ENCODE results near the gene NFATC3.

Gene NFATC3

DNA sequence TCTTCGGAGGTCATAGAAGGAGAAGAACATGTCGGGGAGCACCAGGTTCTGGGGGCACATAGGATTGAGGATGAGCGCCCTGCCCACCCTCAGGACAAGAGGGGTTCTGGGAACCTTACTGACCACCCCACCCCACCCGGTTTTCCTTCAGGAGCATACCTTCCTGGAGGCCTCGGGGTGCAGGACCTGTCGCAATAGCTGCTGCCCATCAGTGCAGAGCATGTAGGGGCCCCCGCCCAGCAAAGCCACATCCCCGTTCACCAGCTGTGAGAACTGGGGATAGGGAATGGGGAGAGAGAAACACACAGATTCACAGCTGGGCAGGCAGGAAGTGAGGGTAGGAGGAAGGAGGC is 148.6 kb downstream of the NFATC3 start:
- no peak for DNase-seq

DNA sequence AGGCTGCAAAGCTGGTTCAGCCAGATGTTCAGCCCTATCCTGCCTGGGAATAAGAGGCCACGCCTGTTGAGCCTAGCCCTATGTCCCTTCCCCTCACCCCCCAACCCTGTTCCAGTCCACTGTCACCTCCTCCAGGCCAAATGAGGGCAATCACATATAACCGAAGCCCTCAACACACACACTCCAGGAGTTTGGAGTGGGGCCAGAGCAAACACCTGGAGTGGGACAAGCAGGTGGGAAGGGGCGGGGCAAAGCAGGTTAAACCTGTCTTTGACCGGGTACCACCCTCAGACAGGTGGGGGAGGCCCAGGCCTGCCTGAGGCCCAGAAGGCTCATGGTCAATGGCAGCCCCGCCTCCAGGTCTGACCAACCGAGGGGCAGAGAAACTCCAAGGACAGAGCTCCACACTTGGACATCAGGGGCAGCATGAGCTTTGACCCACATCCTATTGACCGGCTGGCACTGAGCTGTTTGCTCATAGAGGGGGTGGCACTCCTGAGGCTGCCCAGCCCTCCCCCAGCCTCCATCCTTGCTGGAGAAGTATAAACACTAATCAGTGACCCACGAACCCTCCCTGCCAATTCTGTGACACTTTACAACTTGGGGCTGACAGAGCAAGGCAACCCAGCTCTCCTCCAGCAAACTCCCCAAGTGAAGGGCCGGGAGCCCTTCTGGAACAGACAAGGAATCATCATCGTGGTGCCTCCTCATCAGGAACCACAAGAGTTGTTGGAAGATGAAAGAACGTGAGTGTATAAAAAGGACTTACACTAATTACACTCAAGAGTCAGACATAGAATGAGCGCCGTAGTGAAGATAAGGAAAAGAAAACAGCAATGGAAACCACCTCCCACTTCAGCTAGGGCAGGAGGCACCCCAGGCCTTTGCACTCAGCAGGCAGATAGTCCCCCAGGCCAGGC is 149.3 kb downstream of the NFATC3 start:
- DNase-seq, result no peak

DNA sequence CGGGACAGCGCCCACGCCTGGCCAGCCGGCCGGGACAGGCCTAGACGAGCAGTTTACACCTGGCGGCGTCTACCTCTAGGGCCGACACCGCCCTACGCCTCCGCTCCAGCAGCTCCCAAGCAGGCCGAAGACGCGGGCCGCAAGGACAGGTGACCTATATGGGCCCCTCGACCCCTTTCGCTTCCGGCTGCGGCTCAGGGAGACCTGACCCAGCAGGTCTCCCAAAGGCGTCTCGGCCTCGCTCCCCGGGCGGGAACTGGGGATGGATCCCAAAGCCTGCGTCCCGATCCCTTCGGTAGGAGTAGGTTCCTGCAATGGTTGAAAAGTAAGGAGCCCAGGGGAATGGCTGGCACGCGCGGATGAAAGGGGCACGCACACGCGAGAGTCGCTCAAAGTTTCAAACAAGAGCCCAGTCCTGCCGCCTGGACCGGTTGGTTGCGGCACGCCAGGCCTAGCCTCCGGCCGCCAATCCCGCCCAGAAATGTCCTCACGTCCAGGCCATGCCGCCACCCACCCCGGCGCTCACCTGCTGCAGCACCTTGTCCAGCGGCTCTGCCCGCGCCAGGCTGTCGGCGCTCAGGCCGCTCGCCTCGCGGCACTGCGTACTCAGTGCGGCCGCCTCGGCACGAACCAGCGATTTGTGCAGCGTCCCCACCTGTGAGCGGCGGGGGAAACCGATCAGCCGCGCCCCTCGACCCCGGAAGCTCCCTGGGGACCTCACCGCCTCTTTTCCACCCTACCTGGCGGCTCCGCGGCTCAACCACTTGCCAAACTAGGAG is 150.1 kb downstream of the NFATC3 start:
- no peak for DNase-seq

DNA sequence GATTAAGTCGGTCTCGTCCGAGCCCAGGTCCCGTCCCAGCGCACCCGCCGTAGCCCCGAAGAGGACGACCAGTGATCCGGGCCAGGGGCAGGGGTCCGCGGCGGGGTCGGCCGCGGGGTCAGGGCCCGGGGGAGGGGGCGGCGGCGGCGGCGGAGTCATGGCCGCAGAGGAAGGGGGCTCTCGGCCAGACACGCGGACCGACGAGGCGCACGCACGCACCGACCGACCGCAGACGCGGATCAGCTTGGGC is 150.6 kb downstream of the NFATC3 start, which contains the start of gene ESRP2:
Gene ESRP2, minus strand, starts transcription at position 241 of the 250 bp plus-strand sequence. Its CDS starts 82 bp downstream, at position 159.
- no peak for DNase-seq

DNA sequence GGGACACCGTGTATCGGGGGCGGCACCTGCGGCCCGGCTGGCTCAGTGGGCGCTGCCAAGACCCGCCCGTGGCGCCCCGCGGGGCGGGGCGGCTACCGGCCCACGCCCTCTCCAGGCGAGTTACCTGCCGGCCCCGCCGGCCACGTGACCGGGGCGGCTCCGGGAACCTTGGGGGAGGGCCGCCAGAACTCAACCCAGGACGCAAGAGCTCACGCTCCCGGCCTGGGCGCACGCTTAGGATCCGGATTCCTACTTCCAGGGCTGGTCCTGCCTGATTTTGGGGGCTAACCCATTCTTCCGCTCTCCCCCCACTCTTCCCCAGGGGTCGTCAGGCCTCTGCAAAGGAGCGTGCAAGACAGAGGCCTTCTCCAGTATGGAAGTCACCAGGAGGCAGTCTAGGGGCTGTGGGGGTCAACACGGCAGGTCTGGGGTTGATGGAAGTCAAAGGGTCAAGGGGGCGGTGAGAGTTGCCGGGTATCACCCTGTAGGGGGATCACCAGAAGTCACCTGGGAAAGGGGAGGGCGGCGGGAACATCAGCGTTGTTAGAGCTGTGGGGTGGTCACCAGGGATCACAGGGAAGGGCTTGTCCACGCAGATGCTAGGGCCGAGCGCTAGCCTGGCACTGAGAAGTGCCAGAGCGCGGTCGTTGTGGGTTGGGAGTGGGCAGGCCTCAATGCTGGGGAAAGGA is 151.1 kb downstream of the NFATC3 start:
- peak in 1 of 2 donors; percentile 23 for DNase-seq

DNA sequence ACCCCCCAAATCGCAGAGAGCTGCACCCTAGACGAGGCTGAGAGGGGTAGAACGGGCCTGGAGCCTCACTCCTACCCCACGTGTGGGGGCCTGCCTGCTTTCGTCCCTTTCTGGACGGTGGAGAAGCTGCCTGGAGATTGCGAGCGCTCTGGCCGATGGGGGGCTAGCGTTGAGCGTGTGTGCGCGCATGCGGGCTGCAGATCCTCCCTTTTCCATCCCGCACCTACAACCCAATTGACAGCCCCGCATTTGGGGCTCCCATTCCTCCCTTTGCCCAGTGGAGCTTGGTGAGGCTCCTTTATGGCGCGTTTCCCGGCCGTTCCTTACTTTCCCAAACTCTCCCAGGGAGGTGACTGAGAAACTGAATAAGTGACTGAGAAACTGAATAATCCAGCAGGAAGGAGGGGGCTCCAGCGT is 151.7 kb downstream of the NFATC3 start:
- DNase-seq, result no peak

DNA sequence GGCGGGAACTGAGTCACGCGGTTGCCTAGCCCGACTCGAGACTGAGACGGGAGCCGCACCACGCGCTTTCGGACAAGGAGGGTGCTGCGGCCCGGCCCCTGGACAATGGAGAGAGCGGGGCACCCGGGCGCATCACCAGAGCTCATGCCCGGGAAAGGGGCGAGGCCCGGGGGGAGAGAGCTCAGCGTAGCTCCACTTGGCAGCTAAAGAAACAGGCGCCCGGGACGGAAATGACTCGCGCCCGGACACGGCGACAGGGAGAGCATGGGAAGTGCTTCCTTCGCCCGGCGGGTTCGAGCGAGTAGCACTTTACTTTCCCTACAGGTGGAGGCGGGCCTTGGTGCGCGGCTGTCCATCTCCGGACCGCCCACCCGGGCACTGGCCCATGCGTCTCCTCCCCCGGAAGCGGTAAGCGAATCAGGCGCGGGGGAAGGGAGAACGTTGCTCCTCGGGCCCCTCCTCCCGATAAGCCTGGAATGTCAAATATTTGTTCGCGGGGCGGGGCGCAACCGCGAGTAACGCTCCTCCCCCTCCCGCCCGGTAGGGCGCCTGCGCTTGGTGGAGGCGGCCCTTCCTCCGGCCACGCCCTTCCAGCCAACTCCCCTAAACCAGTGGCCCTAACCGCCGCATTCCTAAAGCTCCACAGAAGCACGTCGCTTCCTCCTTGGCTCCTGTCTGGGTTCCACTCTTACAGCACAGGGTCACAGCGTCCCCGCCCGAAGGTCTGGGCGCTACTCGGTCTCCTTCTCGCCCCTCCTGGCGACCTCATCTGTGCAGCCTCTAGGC is 152.3 kb downstream of the NFATC3 start:
- peak; percentile 88 to 92 for DNase-seq

DNA sequence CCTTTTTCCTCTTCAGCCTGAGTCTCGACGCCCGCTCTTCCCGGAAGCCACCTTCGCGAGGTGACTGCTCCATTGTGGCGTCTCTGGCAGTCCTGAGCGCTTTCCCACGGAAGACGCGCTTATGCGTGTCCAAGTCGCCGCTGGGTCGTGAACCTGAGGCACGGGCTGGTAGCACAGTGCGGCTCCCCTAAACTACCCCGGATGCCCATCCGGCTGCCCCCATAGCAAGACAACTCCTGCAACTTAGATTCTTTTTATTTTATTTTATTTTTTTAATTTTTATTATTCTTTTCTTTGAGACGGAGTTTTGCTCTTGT is 152.8 kb downstream of the NFATC3 start:
- DNase-seq, result no peak

DNA sequence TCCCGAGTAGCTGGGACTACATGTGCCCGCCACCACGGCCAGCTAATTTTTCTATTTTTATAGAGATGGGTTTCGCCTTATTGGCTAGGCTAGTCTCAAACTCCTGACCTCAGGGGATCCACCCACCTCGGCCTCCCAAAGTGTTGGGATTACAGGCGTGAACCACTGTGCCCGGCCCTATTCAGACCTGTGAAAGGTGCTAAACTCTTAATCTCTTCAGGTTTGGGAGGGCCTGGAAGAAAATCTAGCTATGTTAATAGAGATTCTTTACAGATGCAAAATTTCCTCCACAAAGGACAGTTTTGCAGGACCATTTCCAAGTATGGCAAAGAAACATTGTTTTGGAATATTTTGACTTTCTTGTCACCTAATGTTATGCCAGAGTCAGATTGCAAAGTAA is 156.9 kb downstream of the NFATC3 start:
- no peak for DNase-seq

DNA sequence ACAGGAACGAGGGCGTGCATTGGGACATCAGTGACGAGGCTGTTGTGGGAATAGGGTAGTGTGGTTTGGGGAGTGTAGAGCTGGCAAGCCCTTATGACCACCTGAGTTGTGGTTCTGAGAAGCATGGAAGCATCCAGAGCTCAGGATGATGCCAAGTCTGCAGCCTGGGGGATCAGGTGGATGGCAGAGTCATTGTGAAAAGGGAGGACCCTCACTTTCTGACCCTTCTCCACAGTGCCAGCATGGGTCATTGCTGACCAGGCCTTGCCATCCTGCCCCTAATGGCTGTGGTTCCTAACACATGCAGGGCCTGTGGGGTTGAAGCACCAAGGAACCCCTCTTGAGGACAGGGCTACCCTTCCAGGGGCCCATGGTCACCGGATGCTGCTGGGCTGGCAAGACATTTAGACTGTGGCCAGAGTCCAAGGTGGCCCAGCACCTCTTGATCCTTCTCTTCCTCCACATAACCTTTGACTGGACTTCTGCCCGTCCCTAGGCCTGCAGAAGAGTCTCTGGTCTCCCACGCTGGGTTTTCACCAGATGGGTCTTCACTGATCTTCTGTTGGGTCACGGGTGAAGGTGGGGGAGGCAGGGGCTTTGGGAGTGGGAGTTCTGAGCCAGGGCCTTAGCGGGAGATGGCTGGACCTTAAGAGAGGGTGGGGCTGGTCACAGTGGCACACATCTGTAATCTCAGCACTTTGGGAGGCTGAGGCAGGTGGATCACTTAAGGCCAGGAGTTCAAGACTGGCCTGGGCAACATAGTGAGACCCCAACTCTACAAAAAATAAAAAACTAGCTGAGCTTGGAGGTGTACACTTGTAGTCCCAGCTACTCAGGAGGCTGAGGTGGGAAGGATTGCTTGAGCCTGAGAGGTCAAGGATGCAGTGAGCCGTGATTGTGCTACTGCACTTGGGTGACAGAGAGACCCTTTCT is 158.0 kb downstream of the NFATC3 start:
- DNase-seq, result no peak

DNA sequence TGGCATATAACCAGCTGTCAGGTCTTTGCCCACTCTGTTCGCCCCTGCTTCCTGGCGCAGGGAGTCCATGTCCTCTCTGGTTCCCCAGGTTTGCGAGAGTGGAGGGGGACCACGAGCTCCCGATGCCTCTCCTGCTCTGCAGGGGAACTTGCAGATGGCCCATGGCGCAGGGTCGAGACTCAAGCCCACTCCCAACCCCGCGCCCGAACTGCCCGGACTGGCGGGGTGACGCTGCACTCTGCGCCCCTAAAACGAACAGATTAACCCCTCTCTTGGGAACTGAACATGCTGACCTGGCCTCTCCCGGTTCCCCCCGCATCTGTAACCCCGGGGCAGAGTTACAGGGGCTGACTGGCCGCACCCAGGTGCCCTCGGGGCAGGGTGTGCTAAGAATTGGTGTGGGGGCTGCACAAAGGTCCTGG is 159.3 kb downstream of the NFATC3 start:
- DNase-seq, result no peak

DNA sequence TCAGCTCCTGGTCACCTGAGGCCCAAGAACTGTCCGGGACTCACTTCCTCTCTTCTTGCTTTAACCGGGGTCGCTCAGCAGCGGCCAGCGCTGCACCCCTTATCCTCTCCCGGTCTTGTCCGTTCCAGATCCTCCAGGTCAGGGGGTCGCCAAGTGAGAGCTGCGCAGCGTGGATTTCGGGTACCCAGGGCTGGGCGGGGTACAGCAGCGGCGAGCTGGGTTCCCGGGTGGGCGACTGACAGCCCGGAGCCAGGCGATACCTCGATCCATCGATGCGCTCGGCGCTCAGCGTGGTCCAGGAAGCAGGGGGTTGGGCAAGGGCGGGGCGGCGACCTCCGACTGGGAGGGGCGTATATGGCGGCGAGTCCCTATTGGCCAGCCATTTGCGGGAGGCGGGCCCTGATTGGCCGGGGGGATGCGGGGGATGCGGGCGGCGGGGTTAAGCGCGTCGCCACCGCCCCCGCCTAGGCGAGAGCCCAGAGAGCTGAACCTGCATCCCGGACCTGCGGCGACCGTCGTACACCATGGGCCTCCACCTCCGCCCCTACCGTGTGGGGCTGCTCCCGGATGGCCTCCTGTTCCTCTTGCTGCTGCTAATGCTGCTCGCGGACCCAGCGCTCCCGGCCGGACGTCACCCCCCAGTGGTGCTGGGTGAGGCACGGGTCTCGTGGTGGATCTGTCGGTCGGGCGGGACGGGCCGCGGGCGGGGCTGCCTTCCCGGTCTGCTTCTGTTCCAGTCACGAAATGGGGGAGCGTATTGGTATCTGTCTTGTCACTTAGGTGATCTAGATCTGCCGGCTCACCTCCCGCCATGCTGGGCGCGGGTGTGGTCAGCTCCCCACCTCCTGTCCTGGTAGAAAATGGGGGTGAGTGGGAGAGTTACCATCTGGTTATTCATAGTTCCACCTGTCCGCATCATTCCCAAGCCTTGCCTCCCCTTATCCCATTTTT is 160.0 kb downstream of the NFATC3 start, which contains the start of gene PLA2G15:
Gene PLA2G15, plus strand, starts transcription at position 471 of the 951 bp plus-strand sequence. Its CDS starts 54 bp downstream, at position 525.
- peak; percentile 96 to 98 for DNase-seq

DNA sequence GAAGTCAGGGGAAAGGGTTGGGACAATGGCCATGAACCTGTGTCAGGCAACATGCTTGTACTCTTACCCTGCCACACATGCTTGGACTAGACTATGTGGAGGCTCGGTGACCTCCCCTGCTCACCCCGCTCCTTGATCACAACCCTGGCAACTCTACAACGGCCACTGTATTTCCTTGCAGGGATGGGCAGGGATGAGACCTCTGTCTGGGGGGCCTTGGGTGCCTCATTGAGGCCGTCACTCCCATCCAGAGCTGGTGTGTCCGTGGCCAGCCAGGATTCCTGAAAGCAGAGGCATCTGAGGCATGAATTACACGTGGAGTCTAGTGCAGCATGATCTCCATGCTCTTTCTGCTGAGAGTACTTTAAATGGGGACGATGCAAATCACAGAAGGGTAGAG is 161.0 kb downstream of the NFATC3 start:
- DNase-seq, result no peak

DNA sequence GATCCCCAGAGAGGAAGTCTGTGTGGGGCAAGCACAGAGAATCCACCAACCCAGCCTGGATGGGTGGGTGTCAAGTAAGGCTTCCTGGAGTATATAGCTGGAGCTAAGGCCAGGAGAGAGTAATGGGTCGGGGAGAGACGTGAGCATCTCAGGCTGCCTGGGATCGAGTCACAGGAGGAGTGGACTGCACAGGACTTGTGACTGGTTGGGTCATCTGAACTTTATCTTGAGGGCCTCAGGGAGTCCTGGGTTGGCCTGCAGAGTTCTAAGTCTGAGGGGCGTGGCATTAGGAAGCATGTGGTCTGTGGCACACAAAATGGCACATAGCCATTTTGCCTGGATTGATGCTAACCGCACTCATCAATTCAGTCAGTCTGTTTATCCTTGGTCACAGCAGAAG is 161.5 kb downstream of the NFATC3 start:
- DNase-seq, result no peak

DNA sequence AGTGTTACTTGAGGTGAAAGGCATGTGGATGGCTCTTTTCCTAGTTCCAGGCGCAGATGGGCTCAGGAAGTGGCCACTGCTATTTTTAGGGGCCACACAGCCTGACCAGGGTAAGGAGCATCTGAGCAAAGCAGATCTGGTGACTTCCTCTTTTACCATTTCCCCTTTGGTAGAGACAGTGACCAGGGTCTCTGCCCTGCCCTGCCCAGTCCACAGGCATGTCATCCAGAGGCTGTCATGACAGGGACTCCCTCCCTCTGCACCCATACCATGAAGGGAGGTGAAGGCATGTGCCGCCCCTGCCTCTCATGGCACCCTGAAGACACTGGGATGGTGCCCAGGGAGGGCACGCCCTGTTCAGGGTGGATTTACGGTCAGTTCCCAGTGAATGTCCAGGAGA is 162.2 kb downstream of the NFATC3 start:
- DNase-seq, result no peak

DNA sequence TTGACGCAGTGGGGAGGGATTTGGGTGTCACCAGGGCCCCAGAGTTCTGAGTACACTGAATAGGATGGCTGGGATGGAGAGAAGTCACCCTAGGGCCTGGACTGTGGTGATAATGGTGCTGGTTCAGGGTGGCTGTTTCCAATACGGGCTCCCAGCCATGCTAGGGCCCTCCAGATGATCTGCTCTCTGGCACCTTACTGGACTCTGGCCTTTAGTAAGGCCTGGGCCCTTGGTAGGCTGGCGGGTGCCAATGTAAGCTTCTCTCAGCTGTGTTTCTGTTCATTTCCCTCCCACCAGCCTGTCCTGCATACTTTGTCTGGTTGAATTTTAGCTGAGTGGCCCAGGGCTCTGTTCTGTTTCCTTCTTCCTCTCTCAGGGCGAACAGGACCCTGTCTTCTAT is 162.8 kb downstream of the NFATC3 start:
- no peak for DNase-seq

DNA sequence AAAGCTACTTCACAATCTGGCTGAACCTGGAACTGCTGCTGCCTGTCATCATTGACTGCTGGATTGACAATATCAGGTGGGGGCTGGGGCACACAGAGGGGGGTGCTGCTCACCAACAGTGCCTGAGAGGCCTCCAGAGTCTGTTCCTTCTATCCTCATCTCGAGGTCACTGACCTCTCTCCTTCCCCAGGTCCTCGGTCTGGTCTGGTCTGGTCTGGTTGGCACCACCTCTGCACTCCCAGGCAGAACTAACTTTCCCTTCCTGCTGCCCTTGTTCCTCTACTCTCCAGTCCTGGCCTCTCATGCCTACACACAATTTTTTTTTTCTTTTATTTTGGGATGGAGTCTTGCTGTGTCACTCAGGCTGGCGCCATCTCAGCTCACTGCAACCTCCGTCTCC is 164.2 kb downstream of the NFATC3 start:
- DNase-seq, result no peak

DNA sequence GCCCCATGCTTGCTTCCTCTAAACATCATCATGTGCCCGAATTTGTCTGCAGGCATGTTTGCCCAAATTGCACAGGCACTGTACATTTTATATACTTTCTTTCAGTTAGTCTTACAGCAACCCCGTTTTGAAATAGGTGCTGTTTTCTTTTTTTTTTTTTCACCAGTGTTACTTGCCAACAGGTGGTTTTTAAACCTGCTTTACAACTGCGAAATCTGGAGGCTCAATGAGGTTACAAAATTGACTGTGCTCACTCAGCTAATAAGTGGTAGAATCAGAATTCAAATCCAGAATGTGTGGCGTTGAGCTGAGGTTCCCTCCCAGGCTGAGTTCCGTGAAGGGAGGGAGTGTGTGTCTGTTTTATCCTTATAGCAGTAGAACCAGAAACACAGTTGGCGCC is 165.8 kb downstream of the NFATC3 start:
- no peak for DNase-seq

DNA sequence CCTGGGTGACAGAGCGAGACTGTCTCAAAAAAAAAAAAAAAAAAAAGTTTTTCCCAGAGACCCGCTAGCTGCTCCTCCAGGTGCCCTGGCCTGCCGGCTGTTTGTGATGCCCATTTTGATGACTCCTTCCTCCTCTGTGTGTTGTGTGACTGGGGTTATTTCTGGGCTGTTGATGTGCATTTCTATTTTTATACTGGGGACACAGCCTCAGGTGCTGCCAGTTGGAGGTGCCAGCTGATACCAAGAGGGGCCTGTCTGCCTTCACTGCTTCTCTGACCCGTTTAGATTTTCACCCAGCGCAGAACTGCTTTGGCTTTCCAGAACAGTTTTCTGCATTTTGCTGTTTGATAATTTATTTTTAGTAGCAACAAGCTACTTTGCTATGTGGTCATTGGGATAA is 166.7 kb downstream of the NFATC3 start:
- DNase-seq, result no peak

DNA sequence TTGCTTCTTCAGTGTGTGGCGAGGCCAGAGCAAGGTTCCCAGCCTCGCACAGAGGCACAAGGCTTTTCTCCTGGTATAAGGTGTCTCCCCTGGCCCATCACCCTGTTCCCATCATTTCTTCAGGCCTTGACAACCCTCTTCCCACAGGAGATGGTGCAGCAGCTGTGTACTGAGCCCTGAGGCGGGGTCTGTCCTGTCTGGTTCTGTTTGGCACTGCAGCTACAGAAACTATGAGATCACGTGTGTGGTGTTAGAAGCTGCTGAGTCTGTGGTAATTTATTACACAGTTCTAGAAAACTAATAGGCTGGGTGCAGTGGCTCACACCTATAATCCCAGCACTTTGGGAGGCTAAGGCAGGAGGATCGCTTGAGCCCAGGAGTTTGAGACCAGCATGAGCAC is 167.2 kb downstream of the NFATC3 start:
- no peak for DNase-seq

DNA sequence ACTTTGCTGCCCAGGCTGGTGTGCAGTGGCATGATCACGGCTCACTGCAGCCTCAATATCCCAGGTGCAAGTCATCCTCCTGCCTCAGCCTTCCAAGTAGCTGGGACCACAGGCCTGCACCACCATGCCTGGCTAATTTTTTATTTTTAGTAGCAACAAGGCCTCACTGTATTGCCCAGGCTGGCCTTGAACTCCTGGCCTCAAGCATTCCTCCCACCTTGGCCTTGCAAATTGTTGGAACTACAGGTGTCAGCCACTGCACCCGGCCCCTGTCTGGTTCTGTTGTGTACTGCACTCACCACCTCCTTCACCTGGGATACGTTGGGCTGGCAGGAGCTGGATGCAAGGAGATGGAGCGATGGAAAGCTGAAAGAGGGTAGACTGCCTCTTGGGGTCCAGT is 168.6 kb downstream of the NFATC3 start:
- DNase-seq, result no peak
